22Rv1 (cell line): ENCODE measurements around the gene ISM1.

Experiments used
- ZFX ChIP-seq: fragments of 450-650 bp; IDR thresholded peaks from 2 replicates; pipeline ENCODE4 v1.6.1; 2017; ENCODE audit warnings: antibody characterized with exemption, borderline replicate concordance
- TF ChIP-seq, protein P1 (sequence below): fragments of 450-650 bp; IDR thresholded peaks from 2 replicates; pipeline ENCODE4 v1.5.1; 2017; ENCODE audit warnings: mild to moderate bottlenecking

DNA sequence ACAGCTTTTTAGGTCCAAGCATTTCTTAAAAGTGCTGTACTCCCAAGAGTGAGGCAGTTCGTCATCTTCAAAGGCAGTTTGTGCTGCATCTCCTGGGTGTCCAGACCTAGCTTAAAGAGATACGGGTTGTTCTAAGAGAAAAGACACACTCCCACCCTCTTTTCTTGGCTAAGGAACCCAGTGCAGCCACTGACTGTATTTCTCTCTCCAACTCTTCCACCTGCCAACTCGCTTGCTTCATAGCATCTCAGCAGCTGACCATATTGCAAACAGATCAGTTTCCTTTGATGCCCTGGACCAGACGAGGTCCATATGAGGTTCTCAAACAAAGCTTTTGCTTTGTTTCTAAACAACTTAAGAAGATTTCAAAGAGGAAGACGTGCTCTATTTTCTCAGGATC lies 101.1 kb downstream of the ISM1 start:
- TF ChIP-seq, protein P1, sequence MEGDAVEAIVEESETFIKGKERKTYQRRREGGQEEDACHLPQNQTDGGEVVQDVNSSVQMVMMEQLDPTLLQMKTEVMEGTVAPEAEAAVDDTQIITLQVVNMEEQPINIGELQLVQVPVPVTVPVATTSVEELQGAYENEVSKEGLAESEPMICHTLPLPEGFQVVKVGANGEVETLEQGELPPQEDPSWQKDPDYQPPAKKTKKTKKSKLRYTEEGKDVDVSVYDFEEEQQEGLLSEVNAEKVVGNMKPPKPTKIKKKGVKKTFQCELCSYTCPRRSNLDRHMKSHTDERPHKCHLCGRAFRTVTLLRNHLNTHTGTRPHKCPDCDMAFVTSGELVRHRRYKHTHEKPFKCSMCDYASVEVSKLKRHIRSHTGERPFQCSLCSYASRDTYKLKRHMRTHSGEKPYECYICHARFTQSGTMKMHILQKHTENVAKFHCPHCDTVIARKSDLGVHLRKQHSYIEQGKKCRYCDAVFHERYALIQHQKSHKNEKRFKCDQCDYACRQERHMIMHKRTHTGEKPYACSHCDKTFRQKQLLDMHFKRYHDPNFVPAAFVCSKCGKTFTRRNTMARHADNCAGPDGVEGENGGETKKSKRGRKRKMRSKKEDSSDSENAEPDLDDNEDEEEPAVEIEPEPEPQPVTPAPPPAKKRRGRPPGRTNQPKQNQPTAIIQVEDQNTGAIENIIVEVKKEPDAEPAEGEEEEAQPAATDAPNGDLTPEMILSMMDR, result no peak
- no peak for TF ChIP-seq ZFX
